GM21825 (cell line): ENCODE measurements around the gene WDR43.

ENCODE experiments used
- ATAC-seq: cut with Tn5 transposase; IDR thresholded peaks from one replicate; pipeline ENCODE4 v1.9.1; 2021; ENCODE audit warnings: mild to moderate bottlenecking, moderate library complexity; ENCODE audit not compliant: unreplicated experiment

Gene WDR43

DNA sequence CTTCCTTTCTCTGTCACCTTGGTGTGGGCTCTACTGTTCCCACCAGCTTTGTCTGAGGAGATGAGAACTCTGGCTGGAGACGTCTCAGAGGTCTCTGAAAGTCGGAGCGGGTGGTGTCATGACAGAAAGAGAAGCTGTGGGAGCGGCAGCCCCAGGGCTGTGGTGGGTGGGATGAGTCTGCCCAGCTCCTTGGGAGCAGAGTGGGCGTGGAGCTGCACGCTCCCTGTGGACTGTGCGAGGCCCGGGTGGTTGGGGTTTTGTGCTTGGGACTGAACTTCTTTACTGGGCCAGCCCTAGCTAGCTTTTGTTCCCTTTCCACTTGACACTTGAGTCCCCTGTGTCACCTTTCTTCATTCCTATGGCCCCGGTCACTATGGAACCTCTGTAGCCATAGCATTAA is 97.0 kb downstream of the WDR43 start:
- ATAC-seq, result no peak

DNA sequence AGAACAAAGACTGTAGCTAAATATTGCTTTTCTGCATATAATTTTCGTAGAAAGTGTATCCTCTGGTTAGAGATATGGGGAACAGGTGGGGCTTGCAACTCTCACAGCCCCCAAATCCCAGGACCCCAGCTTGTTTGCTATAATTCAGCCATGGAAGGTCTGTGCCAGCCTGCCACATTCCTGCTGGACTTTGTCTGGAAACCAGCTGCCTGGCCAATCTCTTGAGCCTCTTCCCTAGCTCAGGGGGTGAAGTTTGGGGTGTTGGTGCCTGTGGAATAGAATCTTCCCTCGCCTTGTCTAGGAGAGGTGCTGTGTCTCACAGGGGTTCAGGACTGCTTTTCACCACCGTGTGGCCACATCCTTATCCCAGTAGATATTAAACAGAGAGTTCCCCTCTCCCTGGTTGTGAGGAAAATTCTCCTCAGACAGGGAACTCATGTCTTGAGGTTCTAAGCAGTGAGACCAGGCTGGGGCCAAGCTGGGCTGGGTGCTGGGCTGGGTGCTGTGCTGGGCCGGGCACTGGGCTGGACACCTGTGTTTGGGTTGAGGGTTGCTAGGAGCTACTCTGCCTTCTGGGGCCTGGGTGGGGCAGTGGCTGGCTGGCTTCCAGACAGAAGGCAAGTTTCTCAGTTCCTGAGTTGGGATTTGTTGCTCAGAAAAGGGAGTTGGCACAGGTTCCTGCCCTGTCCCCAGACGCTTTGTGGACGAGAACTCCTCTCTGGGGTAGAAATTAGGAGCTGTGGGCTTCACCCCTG is 98.9 kb downstream of the WDR43 start:
- no peak for ATAC-seq

- no peak for ATAC-seq
Measured at GRCh38 chr2:28994074-28994473, 99.6 kb downstream of the WDR43 start.

GRCh38 chr2:28994679-28995078 is 100.2 kb downstream of the WDR43 start:
- ATAC-seq, result no peak

DNA sequence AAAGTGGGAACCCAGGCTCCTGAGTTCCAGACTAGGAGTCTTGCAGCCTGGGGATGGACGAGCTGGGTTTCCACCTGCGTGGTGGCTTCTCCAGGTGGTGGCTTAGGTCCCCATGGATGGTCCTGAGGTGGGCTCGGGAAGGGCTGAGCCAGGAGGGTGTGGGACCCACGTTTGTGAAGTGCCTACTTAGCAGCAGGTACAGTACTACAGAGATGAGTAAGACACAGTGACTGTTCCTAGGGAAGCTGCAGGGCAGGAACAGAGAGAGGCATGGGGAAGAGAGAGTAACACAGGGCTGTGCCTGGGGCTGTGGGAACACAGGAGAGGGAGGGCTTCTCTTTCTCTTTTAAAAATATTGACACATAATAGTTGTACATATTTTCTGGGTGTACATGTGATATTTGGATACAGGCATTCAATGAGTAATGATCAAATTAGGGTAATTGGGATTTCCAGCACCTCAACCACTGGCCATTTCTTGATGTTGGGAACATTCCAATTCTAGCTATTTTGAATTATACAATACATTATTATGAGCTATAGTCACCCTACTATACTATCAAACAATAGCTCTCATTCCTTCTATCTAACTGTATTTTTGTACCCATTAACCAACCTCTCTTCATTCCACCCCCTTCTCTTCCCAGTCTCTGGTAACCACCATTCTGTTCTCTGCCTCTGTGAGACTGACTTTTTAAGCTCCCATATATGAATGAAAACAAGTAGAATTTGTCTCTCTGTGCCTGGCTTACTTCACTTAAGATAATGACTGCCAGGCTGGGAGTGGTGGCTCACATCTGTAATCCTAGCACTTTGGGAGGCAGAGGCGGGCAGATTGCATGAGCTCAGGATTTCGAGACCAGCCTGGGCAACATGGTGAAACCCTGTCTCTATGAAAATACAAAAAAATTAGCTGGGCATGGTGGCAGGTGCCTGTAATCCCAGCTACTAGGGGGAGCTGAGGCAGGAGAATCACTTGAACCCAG is 101.6 kb downstream of the WDR43 start:
- ATAC-seq, result no peak

DNA sequence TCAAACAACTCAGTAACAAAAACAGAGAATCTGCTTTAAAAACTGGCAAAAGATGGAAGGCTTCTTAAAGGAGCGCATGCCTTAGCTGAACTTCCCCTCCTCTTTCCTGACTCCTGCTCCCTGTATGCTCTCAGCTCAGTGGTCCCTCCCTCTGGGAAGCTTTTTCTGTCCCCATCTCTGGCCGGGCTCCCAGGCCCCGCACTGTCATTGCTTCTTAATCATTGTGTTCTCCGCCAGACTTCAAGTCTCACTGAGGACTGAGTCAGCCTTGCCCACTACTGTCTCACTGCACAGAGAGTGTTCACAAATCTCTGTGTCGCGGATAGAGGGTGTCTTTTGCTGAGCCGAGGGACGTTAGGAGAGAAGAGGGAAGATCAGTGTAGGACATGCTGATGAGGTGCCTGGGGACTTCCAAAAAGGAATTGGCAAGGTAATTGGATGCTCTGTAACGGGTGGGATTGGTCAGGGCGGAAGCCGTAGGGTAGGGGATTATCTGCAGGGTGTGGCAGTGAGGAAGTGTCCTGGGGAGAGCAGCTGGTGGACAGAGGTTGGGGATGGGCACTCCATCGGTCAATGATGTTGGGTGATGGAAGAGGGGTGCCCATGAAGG is 102.9 kb downstream of the WDR43 start:
- ATAC-seq, result no peak
